SU-DHL-6 (cell line): Measurements from ENCODE around the gene ALK.

Experiments used
- H2AFZ ChIP-seq: fragments of 200-600 bp; sonication (generic); 2 replicates; pipeline ENCODE4 v1.6.1; 2014; ENCODE audit warnings: low read depth, mild to moderate bottlenecking, moderate library complexity, mixed read lengths, antibody characterized with exemption, low read length; ENCODE audit not compliant: severe bottlenecking
- H3F3A ChIP-seq: fragments of 200-600 bp; shearing (Covaris generic); 2 replicates; pipeline ENCODE4 v1.6.0; 2016; ENCODE audit warnings: antibody characterized with exemption, mild to moderate bottlenecking; ENCODE audit not compliant: insufficient read depth
- H3K27ac ChIP-seq: fragments of 200-600 bp; sonication (generic); 2 replicates; pipeline ENCODE4 v1.5.1; 2016; ENCODE audit warnings: low read depth, mild to moderate bottlenecking, low read length, moderate library complexity, mixed read lengths
- H3K27me3 ChIP-seq: fragments of 200-600 bp; sonication (generic), shearing (Covaris generic); 2 replicates; pipeline ENCODE4 v1.6.0; 2014; ENCODE audit warnings: mild to moderate bottlenecking, low read length
- H3K36me3 ChIP-seq: fragments of 200-600 bp; sonication (generic); 2 replicates; pipeline ENCODE4 v1.6.1; 2014; ENCODE audit warnings: mild to moderate bottlenecking, low read length, mixed read lengths
- H3K4me2 ChIP-seq: fragments of 300-600, 200-600 bp; shearing (Covaris generic), sonication (generic); 2 replicates; pipeline ENCODE4 v1.6.0; 2014; ENCODE audit warnings: low read length, low read depth, mild to moderate bottlenecking; ENCODE audit not compliant: poor library complexity, severe bottlenecking
- H3K4me3 ChIP-seq: fragments of 200-600 bp; sonication (generic); 2 replicates; pipeline ENCODE4 v1.5.1; 2014; ENCODE audit warnings: antibody characterized with exemption, low read length, mild to moderate bottlenecking, mixed read lengths; ENCODE audit not compliant: insufficient read depth, poor library complexity, severe bottlenecking
- H3K79me2 ChIP-seq: fragments of 200-600 bp; sonication (generic); 2 replicates; pipeline ENCODE4 v1.6.1; 2014; ENCODE audit warnings: mild to moderate bottlenecking, low read length, moderate library complexity; ENCODE audit not compliant: insufficient read depth
- H3K9ac ChIP-seq: fragments of 200-600 bp; sonication (generic); 2 replicates; pipeline ENCODE4 v1.7.0; 2014; ENCODE audit warnings: mild to moderate bottlenecking, low read length
- H3K9me2 ChIP-seq: fragments of 200-600 bp; sonication (generic); replicated peaks from 2 replicates; pipeline ENCODE4 v1.6.1; 2014; ENCODE audit warnings: low read length; ENCODE audit not compliant: insufficient read depth
- H3K9me3 ChIP-seq: fragments of 200-600 bp; sonication (generic); 2 replicates; pipeline ENCODE4 v1.6.1; 2014; ENCODE audit warnings: low read length, mixed read lengths; ENCODE audit not compliant: insufficient read depth
- H4K20me1 ChIP-seq: fragments of 200-600 bp; sonication (generic); 2 replicates; pipeline ENCODE4 v1.6.1; 2014; ENCODE audit warnings: low read depth, mild to moderate bottlenecking, antibody characterized with exemption, low read length, moderate library complexity, mixed read lengths
- EZH2phosphoT487 ChIP-seq: fragments of 200-600 bp; sonication (generic), shearing (Covaris generic); conservative IDR thresholded peaks from 2 replicates; pipeline ENCODE4 v1.6.1; 2018; ENCODE audit warnings: mild to moderate bottlenecking, antibody characterized with exemption, low read length, moderate library complexity, mixed read lengths
- TF ChIP-seq, protein P1 (sequence below): fragments of 200-600 bp; sonication (generic); IDR thresholded peaks from one replicate; pipeline ENCODE4 v1.5.1; 2017; ENCODE audit warnings: antibody characterized with exemption, mild to moderate bottlenecking, low read length, moderate library complexity; ENCODE audit not compliant: insufficient read depth, poor library complexity, severe bottlenecking

Gene ALK

DNA sequence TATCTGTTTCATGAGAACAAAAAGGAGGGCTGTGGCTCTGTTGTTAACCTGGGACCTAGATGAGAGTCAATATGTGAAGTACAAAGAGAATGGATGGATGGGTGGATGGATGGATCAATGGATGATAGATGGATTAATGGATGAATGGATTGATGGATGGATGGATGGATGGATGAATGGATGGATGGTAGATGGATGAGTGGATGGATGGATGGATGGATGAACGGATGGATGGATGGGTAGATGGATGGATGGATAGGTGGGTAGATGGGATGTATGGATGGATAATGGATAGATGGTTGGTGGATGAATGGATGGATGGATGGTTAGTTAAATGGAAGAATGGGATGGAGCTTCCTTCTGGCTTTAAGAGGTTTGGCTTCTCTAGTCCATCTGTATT is 396.7 kb downstream of the ALK start:
- Histone ChIP-seq H2AFZ (no peak overlapping the region), H3K4me2 (no peak overlapping the region), H3K9me3 (no peaks in the 10 kb centered on the region), H3K9ac (no peak overlapping the region), H3F3A (no peaks in the 10 kb centered on the region), H3K9me2 (no peaks in the 10 kb centered on the region), H3K79me2 (no peaks in the 10 kb centered on the region), H3K36me3 (no peaks in the 10 kb centered on the region), H3K4me3 (no peak overlapping the region), H4K20me1 (no peaks in the 10 kb centered on the region), H3K27ac (no peak overlapping the region), H3K27me3 (no peaks in the 10 kb centered on the region)
- TF ChIP-seq, protein P1, sequence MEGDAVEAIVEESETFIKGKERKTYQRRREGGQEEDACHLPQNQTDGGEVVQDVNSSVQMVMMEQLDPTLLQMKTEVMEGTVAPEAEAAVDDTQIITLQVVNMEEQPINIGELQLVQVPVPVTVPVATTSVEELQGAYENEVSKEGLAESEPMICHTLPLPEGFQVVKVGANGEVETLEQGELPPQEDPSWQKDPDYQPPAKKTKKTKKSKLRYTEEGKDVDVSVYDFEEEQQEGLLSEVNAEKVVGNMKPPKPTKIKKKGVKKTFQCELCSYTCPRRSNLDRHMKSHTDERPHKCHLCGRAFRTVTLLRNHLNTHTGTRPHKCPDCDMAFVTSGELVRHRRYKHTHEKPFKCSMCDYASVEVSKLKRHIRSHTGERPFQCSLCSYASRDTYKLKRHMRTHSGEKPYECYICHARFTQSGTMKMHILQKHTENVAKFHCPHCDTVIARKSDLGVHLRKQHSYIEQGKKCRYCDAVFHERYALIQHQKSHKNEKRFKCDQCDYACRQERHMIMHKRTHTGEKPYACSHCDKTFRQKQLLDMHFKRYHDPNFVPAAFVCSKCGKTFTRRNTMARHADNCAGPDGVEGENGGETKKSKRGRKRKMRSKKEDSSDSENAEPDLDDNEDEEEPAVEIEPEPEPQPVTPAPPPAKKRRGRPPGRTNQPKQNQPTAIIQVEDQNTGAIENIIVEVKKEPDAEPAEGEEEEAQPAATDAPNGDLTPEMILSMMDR = no peak
- TF ChIP-seq EZH2phosphoT487 = no peak

DNA sequence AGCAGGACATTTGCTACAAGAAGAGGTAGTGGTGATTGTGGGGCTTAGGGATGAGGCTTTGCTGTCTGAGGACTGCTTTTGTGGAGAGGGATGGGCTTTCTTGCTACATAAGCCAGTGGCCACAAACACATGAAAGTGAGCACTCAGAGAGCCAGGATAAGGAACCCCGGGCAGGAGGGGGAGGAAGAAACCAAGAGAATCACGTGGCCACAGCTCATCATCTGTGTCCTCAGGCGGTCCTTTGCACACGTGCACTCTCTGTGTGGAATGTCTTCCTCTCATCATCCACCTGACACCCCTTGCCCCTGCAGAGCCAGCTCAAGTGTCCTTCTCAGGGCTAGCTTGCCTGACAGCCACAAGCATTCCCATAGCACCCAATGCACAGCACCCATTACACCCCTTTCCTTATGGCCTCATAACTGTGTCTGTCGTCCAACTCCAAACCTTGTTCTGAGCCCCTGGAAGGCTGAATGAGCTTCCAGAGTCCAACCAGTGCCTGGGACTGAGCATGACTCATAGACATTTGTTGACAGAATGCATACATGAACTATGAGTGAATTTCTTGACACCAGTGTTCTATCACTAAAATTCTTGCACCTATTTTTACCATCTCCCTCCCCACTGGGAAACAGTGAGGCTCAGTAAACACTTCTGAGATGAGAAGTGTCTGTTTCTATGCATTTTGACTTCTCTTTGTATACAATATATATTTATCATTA is 398.3 kb downstream of the ALK start:
- no peak overlapping the region for H2AFZ ChIP-seq
- H4K20me1 ChIP-seq = no peaks in the 10 kb centered on the region
- H3K79me2 ChIP-seq = no peaks in the 10 kb centered on the region
- TF ChIP-seq, protein P1 = no peak
- TF ChIP-seq EZH2phosphoT487 = no peak
- no peaks in the 10 kb centered on the region for H3K9me2 ChIP-seq
- no peaks in the 10 kb centered on the region for H3K27me3 ChIP-seq
- H3K4me2 ChIP-seq = no peak overlapping the region
- H3K9ac ChIP-seq = no peak overlapping the region
- no peak overlapping the region for H3K27ac ChIP-seq
- H3K4me3 ChIP-seq = no peak overlapping the region
- H3K9me3 ChIP-seq = no peaks in the 10 kb centered on the region
- no peaks in the 10 kb centered on the region for H3F3A ChIP-seq
- no peaks in the 10 kb centered on the region for H3K36me3 ChIP-seq

GRCh38 chr2:29520001-29520400 is 401.4 kb downstream of the ALK start:
- TF ChIP-seq EZH2phosphoT487 = no peak
- TF ChIP-seq, protein P1 = no peak
- no peak overlapping the region for H3K4me2 ChIP-seq
- no peaks in the 10 kb centered on the region for H3K79me2 ChIP-seq
- no peaks in the 10 kb centered on the region for H3K27me3 ChIP-seq
- H4K20me1 ChIP-seq = no peaks in the 10 kb centered on the region
- H3F3A ChIP-seq = no peaks in the 10 kb centered on the region
- no peak overlapping the region for H2AFZ ChIP-seq
- no peak overlapping the region for H3K4me3 ChIP-seq
- H3K9ac ChIP-seq = no peak overlapping the region
- no peaks in the 10 kb centered on the region for H3K9me2 ChIP-seq
- no peaks in the 10 kb centered on the region for H3K36me3 ChIP-seq
- no peaks in the 10 kb centered on the region for H3K9me3 ChIP-seq
- no peak overlapping the region for H3K27ac ChIP-seq
